HL-60/S4 treated with phorbol 12-myristate 13-acetate at 8.2 ng/mL for 4 days and 3 days (cell line): ENCODE results near the gene NCAPD2.
"Not testable (repeated sequence)": the region's sequence is repeated elsewhere in the genome, so short reads cannot be mapped to it uniquely, and the experiment has no call there.

Source experiments
- in situ Hi-C: fragments of 300-500 bp; cut with MboI; formaldehyde crosslinking; loops from 2 replicates; pipeline ENCODE4 v1.15.0; 2022; ENCODE audit warnings: low sequenced_read_pairs

The NCAPD2 gene

DNA sequence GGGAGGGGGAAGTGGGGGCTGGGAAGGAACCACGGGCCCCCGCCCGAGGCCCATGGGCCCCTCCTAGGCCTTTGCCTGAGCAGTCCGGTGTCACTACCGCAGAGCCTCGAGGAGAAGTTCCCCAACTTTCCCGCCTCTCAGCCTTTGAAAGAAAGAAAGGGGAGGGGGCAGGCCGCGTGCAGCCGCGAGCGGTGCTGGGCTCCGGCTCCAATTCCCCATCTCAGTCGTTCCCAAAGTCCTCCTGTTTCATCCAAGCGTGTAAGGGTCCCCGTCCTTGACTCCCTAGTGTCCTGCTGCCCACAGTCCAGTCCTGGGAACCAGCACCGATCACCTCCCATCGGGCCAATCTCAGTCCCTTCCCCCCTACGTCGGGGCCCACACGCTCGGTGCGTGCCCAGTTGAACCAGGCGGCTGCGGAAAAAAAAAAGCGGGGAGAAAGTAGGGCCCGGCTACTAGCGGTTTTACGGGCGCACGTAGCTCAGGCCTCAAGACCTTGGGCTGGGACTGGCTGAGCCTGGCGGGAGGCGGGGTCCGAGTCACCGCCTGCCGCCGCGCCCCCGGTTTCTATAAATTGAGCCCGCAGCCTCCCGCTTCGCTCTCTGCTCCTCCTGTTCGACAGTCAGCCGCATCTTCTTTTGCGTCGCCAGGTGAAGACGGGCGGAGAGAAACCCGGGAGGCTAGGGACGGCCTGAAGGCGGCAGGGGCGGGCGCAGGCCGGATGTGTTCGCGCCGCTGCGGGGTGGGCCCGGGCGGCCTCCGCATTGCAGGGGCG, 40.2 kb downstream of the NCAPD2 start, which contains the start of gene GAPDH:
GAPDH (plus strand) TSS at position 595 of the 772 bp plus-strand sequence. CDS start 316 bp downstream, outside the sequence.
- in situ Hi-C loops = no loop called here

DNA sequence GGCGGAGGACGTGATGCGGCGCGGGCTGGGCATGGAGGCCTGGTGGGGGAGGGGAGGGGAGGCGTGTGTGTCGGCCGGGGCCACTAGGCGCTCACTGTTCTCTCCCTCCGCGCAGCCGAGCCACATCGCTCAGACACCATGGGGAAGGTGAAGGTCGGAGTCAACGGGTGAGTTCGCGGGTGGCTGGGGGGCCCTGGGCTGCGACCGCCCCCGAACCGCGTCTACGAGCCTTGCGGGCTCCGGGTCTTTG, 40.7 kb downstream of the NCAPD2 start:
- in situ Hi-C loops = no loop called here

DNA sequence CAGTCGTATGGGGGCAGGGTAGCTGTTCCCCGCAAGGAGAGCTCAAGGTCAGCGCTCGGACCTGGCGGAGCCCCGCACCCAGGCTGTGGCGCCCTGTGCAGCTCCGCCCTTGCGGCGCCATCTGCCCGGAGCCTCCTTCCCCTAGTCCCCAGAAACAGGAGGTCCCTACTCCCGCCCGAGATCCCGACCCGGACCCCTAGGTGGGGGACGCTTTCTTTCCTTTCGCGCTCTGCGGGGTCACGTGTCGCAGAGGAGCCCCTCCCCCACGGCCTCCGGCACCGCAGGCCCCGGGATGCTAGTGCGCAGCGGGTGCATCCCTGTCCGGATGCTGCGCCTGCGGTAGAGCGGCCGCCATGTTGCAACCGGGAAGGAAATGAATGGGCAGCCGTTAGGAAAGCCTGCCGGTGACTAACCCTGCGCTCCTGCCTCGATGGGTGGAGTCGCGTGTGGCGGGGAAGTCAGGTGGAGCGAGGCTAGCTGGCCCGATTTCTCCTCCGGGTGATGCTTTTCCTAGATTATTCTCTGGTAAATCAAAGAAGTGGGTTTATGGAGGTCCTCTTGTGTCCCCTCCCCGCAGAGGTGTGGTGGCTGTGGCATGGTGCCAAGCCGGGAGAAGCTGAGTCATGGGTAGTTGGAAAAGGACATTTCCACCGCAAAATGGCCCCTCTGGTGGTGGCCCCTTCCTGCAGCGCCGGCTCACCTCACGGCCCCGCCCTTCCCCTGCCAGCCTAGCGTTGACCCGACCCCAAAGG, 41.2 kb downstream of the NCAPD2 start:
- in situ Hi-C loops = no loop called here

DNA sequence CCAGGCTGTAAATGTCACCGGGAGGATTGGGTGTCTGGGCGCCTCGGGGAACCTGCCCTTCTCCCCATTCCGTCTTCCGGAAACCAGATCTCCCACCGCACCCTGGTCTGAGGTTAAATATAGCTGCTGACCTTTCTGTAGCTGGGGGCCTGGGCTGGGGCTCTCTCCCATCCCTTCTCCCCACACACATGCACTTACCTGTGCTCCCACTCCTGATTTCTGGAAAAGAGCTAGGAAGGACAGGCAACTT, 41.7 kb downstream of the NCAPD2 start:
- in situ Hi-C loops = no loop called here

DNA sequence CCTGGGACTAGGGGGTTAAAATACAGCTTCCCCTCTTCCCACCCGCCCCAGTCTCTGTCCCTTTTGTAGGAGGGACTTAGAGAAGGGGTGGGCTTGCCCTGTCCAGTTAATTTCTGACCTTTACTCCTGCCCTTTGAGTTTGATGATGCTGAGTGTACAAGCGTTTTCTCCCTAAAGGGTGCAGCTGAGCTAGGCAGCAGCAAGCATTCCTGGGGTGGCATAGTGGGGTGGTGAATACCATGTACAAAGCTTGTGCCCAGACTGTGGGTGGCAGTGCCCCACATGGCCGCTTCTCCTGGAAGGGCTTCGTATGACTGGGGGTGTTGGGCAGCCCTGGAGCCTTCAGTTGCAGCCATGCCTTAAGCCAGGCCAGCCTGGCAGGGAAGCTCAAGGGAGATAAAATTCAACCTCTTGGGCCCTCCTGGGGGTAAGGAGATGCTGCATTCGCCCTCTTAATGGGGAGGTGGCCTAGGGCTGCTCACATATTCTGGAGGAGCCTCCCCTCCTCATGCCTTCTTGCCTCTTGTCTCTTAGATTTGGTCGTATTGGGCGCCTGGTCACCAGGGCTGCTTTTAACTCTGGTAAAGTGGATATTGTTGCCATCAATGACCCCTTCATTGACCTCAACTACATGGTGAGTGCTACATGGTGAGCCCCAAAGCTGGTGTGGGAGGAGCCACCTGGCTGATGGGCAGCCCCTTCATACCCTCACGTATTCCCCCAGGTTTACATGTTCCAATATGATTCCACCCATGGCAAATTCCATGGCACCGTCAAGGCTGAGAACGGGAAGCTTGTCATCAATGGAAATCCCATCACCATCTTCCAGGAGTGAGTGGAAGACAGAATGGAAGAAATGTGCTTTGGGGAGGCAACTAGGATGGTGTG, 42.3 kb downstream of the NCAPD2 start:
- in situ Hi-C loops = no loop called here

DNA sequence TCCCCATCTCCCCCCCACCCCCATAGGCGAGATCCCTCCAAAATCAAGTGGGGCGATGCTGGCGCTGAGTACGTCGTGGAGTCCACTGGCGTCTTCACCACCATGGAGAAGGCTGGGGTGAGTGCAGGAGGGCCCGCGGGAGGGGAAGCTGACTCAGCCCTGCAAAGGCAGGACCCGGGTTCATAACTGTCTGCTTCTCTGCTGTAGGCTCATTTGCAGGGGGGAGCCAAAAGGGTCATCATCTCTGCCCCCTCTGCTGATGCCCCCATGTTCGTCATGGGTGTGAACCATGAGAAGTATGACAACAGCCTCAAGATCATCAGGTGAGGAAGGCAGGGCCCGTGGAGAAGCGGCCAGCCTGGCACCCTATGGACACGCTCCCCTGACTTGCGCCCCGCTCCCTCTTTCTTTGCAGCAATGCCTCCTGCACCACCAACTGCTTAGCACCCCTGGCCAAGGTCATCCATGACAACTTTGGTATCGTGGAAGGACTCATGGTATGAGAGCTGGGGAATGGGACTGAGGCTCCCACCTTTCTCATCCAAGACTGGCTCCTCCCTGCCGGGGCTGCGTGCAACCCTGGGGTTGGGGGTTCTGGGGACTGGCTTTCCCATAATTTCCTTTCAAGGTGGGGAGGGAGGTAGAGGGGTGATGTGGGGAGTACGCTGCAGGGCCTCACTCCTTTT, 43.1 kb downstream of the NCAPD2 start:
- in situ Hi-C loops = no loop called here

DNA sequence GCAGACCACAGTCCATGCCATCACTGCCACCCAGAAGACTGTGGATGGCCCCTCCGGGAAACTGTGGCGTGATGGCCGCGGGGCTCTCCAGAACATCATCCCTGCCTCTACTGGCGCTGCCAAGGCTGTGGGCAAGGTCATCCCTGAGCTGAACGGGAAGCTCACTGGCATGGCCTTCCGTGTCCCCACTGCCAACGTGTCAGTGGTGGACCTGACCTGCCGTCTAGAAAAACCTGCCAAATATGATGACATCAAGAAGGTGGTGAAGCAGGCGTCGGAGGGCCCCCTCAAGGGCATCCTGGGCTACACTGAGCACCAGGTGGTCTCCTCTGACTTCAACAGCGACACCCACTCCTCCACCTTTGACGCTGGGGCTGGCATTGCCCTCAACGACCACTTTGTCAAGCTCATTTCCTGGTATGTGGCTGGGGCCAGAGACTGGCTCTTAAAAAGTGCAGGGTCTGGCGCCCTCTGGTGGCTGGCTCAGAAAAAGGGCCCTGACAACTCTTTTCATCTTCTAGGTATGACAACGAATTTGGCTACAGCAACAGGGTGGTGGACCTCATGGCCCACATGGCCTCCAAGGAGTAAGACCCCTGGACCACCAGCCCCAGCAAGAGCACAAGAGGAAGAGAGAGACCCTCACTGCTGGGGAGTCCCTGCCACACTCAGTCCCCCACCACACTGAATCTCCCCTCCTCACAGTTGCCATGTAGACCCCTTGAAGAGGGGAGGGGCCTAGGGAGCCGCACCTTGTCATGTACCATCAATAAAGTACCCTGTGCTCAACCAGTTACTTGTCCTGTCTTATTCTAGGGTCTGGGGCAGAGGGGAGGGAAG, 43.9 kb downstream of the NCAPD2 start:
- in situ Hi-C loops = not testable (repeated sequence)

DNA sequence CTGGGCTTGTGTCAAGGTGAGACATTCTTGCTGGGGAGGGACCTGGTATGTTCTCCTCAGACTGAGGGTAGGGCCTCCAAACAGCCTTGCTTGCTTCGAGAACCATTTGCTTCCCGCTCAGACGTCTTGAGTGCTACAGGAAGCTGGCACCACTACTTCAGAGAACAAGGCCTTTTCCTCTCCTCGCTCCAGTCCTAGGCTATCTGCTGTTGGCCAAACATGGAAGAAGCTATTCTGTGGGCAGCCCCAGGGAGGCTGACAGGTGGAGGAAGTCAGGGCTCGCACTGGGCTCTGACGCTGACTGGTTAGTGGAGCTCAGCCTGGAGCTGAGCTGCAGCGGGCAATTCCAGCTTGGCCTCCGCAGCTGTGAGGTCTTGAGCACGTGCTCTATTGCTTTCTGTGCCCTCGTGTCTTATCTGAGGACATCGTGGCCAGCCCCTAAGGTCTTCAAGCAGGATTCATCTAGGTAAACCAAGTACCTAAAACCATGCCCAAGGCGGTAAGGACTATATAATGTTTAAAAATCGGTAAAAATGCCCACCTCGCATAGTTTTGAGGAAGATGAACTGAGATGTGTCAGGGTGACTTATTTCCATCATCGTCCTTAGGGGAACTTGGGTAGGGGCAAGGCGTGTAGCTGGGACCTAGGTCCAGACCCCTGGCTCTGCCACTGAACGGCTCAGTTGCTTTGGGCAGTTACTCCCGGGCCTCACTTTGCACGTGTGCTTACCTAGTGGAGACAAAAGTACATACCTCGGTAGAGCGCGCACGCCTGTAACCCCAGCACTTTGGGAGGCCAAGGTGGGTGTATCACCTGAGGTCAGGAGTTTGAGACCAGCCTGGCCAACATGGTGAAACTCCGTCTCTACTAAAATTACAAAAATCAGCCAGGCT, 44.8 kb downstream of the NCAPD2 start:
- in situ Hi-C loops = no loop called here

DNA sequence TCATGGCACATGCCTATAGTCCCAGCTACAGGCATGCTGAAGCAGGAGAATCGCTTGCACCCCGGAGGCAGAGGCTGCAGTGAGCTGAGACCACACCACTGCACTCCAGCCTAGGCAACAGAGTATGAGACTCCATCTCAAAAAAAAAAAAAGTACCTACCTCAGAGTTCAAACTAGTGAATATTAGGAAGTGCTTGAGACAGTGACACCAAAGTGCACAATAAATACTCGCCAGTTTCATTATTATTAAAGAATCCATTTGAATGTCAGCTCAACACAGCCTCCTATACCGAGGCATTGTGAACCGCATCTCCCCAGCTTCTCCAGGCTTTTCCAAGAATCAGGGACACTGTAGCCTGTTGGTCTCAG, 45.4 kb downstream of the NCAPD2 start:
- in situ Hi-C loops = no loop called here

DNA sequence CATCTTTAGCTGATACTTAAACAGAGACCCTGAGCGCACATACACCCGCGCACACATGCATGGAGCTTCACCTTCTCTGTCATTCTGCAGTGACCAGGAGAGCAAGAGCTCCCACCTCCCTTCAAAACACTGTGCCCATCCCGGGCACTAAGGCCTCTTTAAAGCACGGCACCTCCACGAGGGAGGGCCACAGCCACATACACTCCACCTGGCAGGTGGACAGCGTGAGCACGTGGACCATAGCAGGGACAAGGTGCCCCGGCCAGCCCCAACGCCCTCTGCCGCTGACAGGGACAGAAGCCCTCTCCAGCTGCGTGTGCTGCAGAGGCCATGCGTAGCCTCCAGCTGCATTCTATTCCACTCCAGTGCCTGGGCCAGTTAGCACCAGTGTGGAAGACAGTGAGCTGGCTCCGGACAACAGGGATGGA, 45.8 kb downstream of the NCAPD2 start:
- in situ Hi-C loops = no loop called here

DNA sequence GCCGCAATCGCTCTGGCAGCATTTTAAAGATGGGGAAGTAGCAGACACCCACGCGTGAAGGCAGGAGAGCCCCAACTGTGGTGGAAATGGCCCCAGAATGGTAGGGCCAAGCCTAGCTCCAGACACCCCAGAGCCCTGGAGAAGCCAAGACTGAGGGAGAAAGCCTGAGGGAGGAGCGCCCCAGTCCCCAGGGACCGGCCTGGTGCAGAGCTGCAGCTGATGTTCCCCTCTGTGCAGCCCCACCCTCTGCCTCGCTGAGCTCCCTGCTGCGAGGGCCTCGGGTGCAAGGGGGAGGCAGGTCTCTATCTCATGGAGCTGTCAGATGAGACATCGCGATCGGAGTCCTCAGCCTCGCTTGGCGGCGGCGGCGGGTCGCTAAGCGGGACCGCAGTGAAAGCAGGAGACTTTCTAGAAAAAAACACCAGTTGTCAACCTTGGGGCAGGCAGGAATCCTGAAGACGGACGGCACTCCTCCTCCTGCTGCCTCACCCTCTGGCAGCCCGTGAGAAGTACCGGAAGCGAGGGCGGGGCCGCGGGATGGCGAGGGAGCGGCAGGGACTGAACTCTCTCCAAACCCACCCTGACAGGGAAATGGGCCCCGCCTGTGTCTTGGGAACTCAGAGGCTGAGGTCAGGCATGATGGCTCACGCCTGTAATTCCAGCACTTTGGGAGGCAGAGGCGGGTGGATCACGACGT, 46.4 kb downstream of the NCAPD2 start:
- in situ Hi-C loops = no loop called here

DNA sequence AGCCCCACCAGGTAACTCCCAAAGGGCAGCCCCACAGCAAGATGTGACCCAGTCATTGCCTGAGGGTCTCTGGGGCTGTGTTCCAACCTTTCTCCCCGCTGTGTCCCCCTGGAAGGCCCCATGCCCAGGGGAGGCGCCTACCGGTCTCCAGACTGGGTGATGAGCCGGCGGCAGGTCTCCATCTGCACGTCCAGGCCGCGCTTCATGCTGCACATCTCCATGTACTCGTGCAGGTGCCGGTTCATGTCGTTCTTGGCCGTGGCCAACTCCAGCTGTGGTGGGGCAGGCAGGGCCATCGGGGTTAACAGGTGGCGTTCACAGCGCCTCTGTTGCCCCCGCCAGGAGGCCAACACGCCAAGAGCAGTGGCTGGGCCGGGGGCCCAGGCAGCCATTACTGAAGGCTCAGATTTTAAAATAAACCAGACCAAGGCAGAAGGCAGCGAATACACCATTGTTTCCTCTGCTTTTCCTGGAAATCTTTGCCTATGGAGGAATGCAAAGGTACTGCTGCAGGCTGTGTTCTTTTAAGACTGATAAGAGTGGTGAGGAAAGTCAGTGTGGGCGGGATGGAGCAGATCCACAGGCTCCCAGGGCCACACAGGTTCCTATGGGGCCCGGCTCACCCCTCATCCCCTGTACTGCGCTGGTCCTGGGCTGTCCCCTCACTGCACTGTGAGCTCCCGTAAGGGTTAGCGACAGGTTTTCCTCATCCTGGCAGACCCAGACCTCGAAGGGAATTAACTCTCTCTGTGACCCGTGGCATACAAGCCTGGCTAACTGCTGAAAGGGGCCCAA, 47.7 kb downstream of the NCAPD2 start:
- in situ Hi-C loops = no loop called here

DNA sequence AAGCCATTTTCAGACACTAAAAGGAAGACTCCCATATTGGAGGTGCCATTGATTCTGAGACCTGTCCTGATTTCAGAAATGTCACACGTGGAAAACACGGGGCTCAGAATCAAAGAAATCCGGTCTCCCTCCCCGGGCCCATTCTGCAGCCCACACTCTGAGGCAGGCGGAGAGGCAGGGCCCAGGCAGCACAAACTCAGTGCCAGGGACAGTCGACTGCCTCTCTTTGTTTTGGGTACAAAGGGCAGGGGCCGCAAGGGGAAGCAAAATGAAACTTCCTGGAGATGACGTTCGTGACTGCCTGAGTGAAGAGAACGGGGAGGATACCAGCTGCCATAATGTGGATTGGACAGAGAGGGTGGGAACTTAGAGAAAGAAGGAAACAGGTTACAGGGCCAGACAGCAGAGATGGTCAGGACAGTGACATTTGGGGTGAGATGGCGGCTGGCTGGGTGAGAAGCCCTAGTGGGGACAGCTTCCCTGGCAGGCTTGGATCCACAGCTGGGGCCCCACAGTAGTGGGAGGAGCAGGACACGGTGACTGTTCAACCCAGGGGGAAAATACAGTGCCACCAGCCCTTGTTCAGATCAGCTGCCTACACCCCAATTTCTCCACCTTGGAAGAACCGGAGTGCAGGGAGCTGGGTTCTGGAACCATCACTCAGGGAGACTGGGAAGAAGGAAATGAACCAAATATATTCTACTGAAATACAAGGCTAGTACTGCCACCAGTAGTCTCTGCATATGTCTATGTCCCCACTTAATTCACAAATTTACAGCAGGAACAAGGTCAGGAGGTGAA, 48.5 kb downstream of the NCAPD2 start:
- in situ Hi-C loops = no loop called here

DNA sequence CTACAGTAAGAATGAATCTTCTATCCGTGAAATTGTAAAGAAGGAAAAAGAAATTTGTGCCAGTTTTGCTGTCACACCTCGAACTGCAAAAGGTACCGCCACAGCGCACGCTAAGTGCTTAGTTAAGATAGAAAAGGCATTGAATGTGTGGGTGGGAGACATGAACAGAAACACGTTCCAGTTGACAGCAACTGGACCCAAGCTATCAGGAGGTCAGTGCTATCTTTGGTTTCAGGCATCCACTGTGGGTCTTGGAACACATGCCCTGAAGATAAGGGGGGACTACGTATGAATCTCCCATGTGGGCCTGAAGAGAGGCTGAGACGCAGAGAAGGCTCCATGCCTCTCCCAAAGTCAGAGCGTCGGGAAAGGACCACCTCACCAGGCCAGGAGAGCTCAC, 52.1 kb downstream of the NCAPD2 start:
- in situ Hi-C loops = no loop called here

DNA sequence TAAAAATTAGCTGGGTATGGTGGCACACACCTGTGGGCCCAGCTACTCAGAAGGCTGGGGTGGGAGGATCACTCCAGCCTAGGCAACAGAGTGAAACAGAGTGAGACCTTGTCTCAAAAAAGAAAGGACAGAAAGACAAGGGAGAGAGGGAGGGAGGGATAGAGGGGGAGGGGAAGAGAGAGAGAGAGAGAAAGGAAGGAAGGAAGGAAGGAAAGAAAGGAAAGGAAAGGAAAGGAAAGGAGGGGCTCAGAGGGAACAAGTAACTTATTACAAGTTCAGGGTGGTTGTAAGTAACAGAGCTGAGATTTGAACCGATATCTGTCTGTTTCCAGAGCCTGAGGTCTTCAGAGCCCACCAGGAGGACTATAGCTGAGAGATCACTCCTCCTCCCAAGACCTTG, 53.7 kb downstream of the NCAPD2 start:
- in situ Hi-C loops = no loop called here

DNA sequence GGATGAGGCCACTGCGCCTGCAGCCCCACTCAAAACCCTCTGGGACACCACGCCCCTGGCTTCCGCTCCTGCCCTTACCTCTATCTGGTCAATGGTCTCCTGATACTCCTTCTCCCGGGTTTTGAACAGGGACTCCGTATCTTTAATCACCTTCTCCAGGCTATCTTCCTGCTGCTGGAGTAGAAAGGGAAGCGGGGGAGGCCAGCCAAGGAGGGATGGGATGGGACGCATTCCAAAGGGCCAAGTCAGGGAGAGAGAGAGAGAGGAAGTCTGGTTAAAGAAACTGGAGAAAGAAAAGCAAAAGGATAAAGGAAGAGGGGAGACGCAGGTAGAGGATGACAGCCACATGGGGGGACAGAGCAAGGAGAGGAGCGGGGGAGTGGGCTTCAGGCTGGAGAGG, 54.1 kb downstream of the NCAPD2 start:
- in situ Hi-C loops = no loop called here

DNA sequence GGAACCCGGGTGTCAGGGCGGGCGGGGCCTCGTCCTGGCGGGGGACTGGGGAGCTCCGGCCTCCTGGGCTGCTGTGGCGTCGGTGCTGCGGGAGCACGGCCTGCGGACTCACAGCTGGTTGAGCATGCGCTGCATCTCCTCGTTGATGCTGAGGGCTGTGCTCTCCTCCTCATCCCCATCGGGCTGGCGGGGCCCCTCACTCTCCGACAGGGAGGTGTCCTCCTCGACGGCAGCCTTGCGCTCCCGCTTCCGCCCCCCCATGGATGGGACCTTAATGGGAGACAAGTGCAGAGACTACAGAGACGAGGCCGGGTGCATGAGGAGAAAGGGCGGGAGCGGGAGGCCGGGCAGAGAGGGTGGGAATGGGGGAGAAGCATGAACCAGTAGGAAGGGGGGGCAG, 54.7 kb downstream of the NCAPD2 start:
- in situ Hi-C loops = no loop called here
